PC-9 (cell line): ENCODE results near the gene MS4A12. TPM values are rescaled to one million over a fixed set of nuclear protein-coding genes. Genes with fewer than 3 reads are reported as not detected.

Source experiments
- BruUV-seq: library from RNA; stranded (reverse); fragments of 400-500 nt; replicated peaks from 2 replicates; lab custom pipeline; 2021; lab: Mats Ljungman, UMichigan
- CTCF ChIA-PET: fragments of 300-600 bp; sonication (Branson Sonifier 250); formaldehyde crosslinking; loops from one replicate; lab custom pipeline; 2022; ENCODE audit warnings: antibody characterized with exemption; lab: Charles Lee
- POLR2A ChIA-PET: fragments of 300-600 bp; sonication (Branson Sonifier 250); formaldehyde crosslinking; loops from one replicate; lab custom pipeline; 2022; ENCODE audit warnings: antibody characterized with exemption; ENCODE audit not compliant: unreplicated experiment; lab: Charles Lee
- DNase-seq, 2 experiments: peaks; one replicate each; pipeline versions ENCODE4 v3.0.0 to v3.0.0-alpha.2; 2015 to 2022; ENCODE audit warnings: mixed read lengths in 1 of 2
- H2AFZ ChIP-seq: fragments of 200-600 bp; sonication (generic); 2 replicates; pipeline ENCODE4 v1.8.1; 2017; ENCODE audit warnings: antibody characterized with exemption
- H3F3A ChIP-seq: fragments of 200-600 bp; sonication (generic); 2 replicates; pipeline ENCODE4 v1.8.1; 2017; ENCODE audit warnings: antibody characterized with exemption, mild to moderate bottlenecking, low read depth; ENCODE audit not compliant: insufficient read depth
- H3K27ac ChIP-seq: fragments of 200-600 bp; sonication (generic); 2 replicates; pipeline ENCODE4 v1.6.1; 2016; ENCODE audit warnings: mixed run types
- H3K27me3 ChIP-seq: fragments of 200-600 bp; sonication (generic); 2 replicates; pipeline ENCODE4 v1.6.1; 2016; ENCODE audit warnings: low read depth, mixed run types; ENCODE audit not compliant: insufficient read depth
- H3K36me3 ChIP-seq: fragments of 200-600 bp; sonication (generic); 2 replicates; pipeline ENCODE4 v1.6.1; 2016; ENCODE audit warnings: low read depth, mixed run types
- H3K4me1 ChIP-seq: fragments of 200-600 bp; sonication (generic); replicated peaks from 2 replicates; pipeline ENCODE4 v1.6.1; 2016; ENCODE audit warnings: mixed run types; ENCODE audit not compliant: insufficient read depth
- H3K4me2 ChIP-seq: fragments of 200-600 bp; sonication (generic); 2 replicates; pipeline ENCODE4 v1.6.1; 2017; ENCODE audit warnings: mixed run types
- H3K4me3 ChIP-seq: fragments of 200-600 bp; sonication (generic); 2 replicates; pipeline ENCODE4 v1.6.1; 2016; ENCODE audit warnings: mixed run types
- H3K79me2 ChIP-seq: fragments of 200-600 bp; sonication (generic); 2 replicates; pipeline ENCODE4 v1.6.1; 2017; ENCODE audit warnings: low read depth, mixed run types
- H3K9me2 ChIP-seq: fragments of 200-600 bp; sonication (generic); 2 replicates; pipeline ENCODE4 v1.8.1; 2017; ENCODE audit warnings: mild to moderate bottlenecking; ENCODE audit not compliant: insufficient read depth
- H3K9me3 ChIP-seq: fragments of 200-600 bp; sonication (generic); 2 replicates; pipeline ENCODE4 v1.8.1; 2016; ENCODE audit warnings: low read depth; ENCODE audit not compliant: insufficient read depth
- H4K20me1 ChIP-seq: fragments of 200-600 bp; sonication (generic); 2 replicates; pipeline ENCODE4 v1.8.1; 2017; ENCODE audit not compliant: insufficient read depth
- EZH2 ChIP-seq: fragments of 200-600 bp; sonication (generic); IDR thresholded peaks from 2 replicates; pipeline ENCODE4 v1.8.0; 2017; ENCODE audit warnings: antibody characterized with exemption, low read depth
- intact Hi-C: fragments of 100-400 bp; cut with micrococcal nuclease; formaldehyde crosslinking; loops from one replicate; pipeline ENCODE4 v1.10.0; 2022; ENCODE audit not compliant: unreplicated experiment
- total RNA-seq: library from RNA; stranded (reverse); gene quantifications from 2 replicates; pipeline ENCODE4 v1.2.3, GENCODE V29; 2021
- TF ChIP-seq, protein P1 (sequence below): fragments of 200-600 bp; sonication (generic); conservative IDR thresholded peaks from 2 replicates; pipeline ENCODE4 v1.6.1; 2017; ENCODE audit warnings: mixed run types, antibody characterized with exemption, mild to moderate bottlenecking, moderate library complexity

The MS4A12 gene
- total RNA-seq, 1 experiment from 2014 or later, result not detected

DNA sequence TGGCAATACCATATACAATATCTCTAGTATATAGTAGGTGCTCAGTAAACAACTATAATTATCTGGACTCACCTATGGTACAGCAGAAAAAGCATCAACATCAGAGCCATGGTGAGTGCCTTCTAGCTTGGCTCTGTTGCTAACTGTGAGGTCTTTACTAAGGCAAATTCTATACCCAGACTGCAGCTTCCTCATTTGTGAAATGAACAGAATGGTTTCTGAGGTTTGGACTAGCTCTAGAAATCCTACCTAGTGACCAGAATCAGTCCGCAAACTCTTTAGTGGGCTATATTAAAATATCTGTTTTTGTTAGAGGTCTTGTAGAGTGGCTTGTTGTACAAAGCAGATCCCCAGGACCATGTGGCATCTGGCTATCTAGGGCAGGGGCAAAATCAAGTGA, 33.2 kb upstream of the MS4A12 start:
- Histone ChIP-seq H4K20me1 (no peaks in the 10 kb centered on the region), H3K79me2 (no peaks in the 10 kb centered on the region), H3F3A (no peaks in the 10 kb centered on the region), H3K27me3 (peaks cover 25% of the 10 kb centered on the region), H3K9me2 (no peaks in the 10 kb centered on the region), H3K4me1 (no peaks in the 10 kb centered on the region), H3K36me3 (no peaks in the 10 kb centered on the region), H3K27ac (no peak overlapping the region), H3K4me3 (no peak overlapping the region), H3K4me2 (no peak overlapping the region), H3K9me3 (no peaks in the 10 kb centered on the region), H2AFZ (no peak overlapping the region)
- TF ChIP-seq, protein P1, sequence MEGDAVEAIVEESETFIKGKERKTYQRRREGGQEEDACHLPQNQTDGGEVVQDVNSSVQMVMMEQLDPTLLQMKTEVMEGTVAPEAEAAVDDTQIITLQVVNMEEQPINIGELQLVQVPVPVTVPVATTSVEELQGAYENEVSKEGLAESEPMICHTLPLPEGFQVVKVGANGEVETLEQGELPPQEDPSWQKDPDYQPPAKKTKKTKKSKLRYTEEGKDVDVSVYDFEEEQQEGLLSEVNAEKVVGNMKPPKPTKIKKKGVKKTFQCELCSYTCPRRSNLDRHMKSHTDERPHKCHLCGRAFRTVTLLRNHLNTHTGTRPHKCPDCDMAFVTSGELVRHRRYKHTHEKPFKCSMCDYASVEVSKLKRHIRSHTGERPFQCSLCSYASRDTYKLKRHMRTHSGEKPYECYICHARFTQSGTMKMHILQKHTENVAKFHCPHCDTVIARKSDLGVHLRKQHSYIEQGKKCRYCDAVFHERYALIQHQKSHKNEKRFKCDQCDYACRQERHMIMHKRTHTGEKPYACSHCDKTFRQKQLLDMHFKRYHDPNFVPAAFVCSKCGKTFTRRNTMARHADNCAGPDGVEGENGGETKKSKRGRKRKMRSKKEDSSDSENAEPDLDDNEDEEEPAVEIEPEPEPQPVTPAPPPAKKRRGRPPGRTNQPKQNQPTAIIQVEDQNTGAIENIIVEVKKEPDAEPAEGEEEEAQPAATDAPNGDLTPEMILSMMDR, result no peak
- TF ChIP-seq EZH2, result no peak
- no peak for DNase-seq
- CTCF ChIA-PET, result no interaction called here
- intact Hi-C loops, result no loop called here
- POLR2A ChIA-PET, result no interaction called here
- no TSS peak for BruUV-seq

- Histone ChIP-seq H3K4me3 (no peak overlapping the region), H3K36me3 (no peaks in the 10 kb centered on the region), H3K9me3 (no peaks in the 10 kb centered on the region), H4K20me1 (no peaks in the 10 kb centered on the region), H3K9me2 (no peaks in the 10 kb centered on the region), H3K27me3 (no peaks in the 10 kb centered on the region), H3K27ac (no peak overlapping the region), H3F3A (no peaks in the 10 kb centered on the region), H3K4me1 (no peaks in the 10 kb centered on the region), H2AFZ (no peak overlapping the region), H3K79me2 (no peaks in the 10 kb centered on the region), H3K4me2 (no peak overlapping the region)
- no peak for DNase-seq
- BruUV-seq, result no TSS peak
- intact Hi-C loops, result loop anchor here (10.0 kb wide), 1 partner anchor 54 kb away; no protein-coding TSS in a partner anchor
- TF ChIP-seq EZH2, result no peak
- TF ChIP-seq, protein P1, result no peak
- ChIA-PET POLR2A (no interaction called here), CTCF (no interaction called here)
Observed at GRCh38 chr11:60468829-60469228, 23.7 kb upstream of the MS4A12 start.

GRCh38 chr11:60469723-60470122, 22.9 kb upstream of the MS4A12 start:
- H3K36me3 ChIP-seq, result no peaks in the 10 kb centered on the region
- no peak overlapping the region for H3K4me2 ChIP-seq
- POLR2A ChIA-PET, result no interaction called here
- H3K4me3 ChIP-seq, result no peak overlapping the region
- CTCF ChIA-PET, result no interaction called here
- DNase-seq, result no peak
- H4K20me1 ChIP-seq, result no peaks in the 10 kb centered on the region
- no peaks in the 10 kb centered on the region for H3K9me2 ChIP-seq
- intact Hi-C loops, result loop anchor here (10.0 kb wide), 1 partner anchor 55 kb away; no protein-coding TSS in a partner anchor
- H3K27me3 ChIP-seq, result no peaks in the 10 kb centered on the region
- H3K27ac ChIP-seq, result no peak overlapping the region
- TF ChIP-seq EZH2, result no peak
- TF ChIP-seq, protein P1, result no peak
- H2AFZ ChIP-seq, result no peak overlapping the region
- H3K9me3 ChIP-seq, result no peaks in the 10 kb centered on the region
- no peaks in the 10 kb centered on the region for H3K79me2 ChIP-seq
- no TSS peak for BruUV-seq
- no peaks in the 10 kb centered on the region for H3K4me1 ChIP-seq
- no peaks in the 10 kb centered on the region for H3F3A ChIP-seq
